IMR-90 (cell line): ENCODE measurements around the gene CRABP1. TPM values are rescaled to one million over a fixed set of nuclear protein-coding genes. Genes with fewer than 3 reads are reported as not detected.

ENCODE experiments used
- ATAC-seq: fragments of 200-7000 bp; cut with Tn5 transposase; 2 replicates; pipeline ENCODE4 v1.9.1; 2020; ENCODE audit warnings: low read depth, mild to moderate bottlenecking, moderate library complexity
- BruUV-seq: library from RNA; stranded (reverse); fragments of 400-500 nt; replicated peaks from 2 replicates; lab custom pipeline; 2021; lab: Mats Ljungman, UMichigan
- CTCF ChIA-PET: fragments of 300-600 bp; formaldehyde crosslinking; extraction: SDS; loops from one replicate; lab custom pipeline; 2021; ENCODE audit warnings: antibody characterized with exemption; lab: Yijun Ruan, JAX
- POLR2A ChIA-PET: fragments of 300-600 bp; sonication (Branson Sonifier 250); formaldehyde crosslinking; loops from one replicate; lab custom pipeline; 2022; ENCODE audit warnings: antibody characterized with exemption; ENCODE audit not compliant: unreplicated experiment; lab: Charles Lee
- DNase-seq: peaks from one replicate; pipeline ENCODE4 v3.0.0; 2013
- H2AFZ ChIP-seq: replicated peaks from 2 replicates; pipeline ENCODE3; 2013; ENCODE audit warnings: low read length, mild to moderate bottlenecking; ENCODE audit not compliant: poor library complexity
- H2AK5ac ChIP-seq: 2 replicates; pipeline ENCODE4 v1.6.1; 2013; ENCODE audit warnings: low read depth, low read length, inconsistent platforms
- H2AK9ac ChIP-seq: replicated peaks from 2 replicates; pipeline ENCODE3; 2013; ENCODE audit warnings: mild to moderate bottlenecking, low read depth, low read length, moderate library complexity; ENCODE audit not compliant: poor library complexity
- H2BK120ac ChIP-seq: 2 replicates; pipeline ENCODE4 v1.6.1; 2013; ENCODE audit warnings: low read depth, low read length, inconsistent platforms
- H2BK15ac ChIP-seq: 3 replicates; pipeline ENCODE4 v1.6.1; 2013; ENCODE audit warnings: low read depth, low read length, inconsistent platforms
- H2BK20ac ChIP-seq: 2 replicates; pipeline ENCODE4 v1.6.1; 2013; ENCODE audit warnings: low read depth, mild to moderate bottlenecking, inconsistent platforms, low read length, moderate library complexity
- H2BK5ac ChIP-seq: 2 replicates; pipeline ENCODE4 v1.6.1; 2013; ENCODE audit warnings: mild to moderate bottlenecking, low read depth, low read length, inconsistent platforms; ENCODE audit not compliant: poor library complexity, severe bottlenecking
- H3K14ac ChIP-seq: replicated peaks from 2 replicates; pipeline ENCODE4 v1.6.1; 2013; ENCODE audit warnings: low read depth, low read length, inconsistent platforms
- H3K18ac ChIP-seq: 2 replicates; pipeline ENCODE4 v1.6.1; 2013; ENCODE audit warnings: low read depth, low read length, control low read depth
- H3K23ac ChIP-seq: 2 replicates; pipeline ENCODE4 v1.6.1; 2013; ENCODE audit warnings: low read depth, low read length, inconsistent platforms
- H3K27ac ChIP-seq: 2 replicates; pipeline ENCODE4 v1.5.1; 2013; ENCODE audit warnings: mild to moderate bottlenecking, control low read depth, low read length; ENCODE audit not compliant: insufficient read depth
- H3K27me3 ChIP-seq: 2 replicates; pipeline ENCODE4 v1.6.1; 2013; ENCODE audit warnings: low read length; ENCODE audit not compliant: control insufficient read depth, insufficient read depth
- H3K36me3 ChIP-seq: 2 replicates; pipeline ENCODE4 v1.6.1; 2013; ENCODE audit warnings: low read length, mixed read lengths; ENCODE audit not compliant: control insufficient read depth, insufficient read depth
- H3K4ac ChIP-seq: 2 replicates; pipeline ENCODE4 v1.6.1; 2013; ENCODE audit warnings: low read depth, low read length, inconsistent platforms
- H3K4me1 ChIP-seq: 2 replicates; pipeline ENCODE4 v1.6.1; 2013; ENCODE audit warnings: low read length, mixed read lengths; ENCODE audit not compliant: control insufficient read depth, insufficient read depth
- H3K4me2 ChIP-seq: 2 replicates; pipeline ENCODE4 v1.6.1; 2013; ENCODE audit warnings: low read depth, mild to moderate bottlenecking, control low read depth, low read length, moderate library complexity
- H3K4me3 ChIP-seq: 2 replicates; pipeline ENCODE4 v1.5.1; 2013; ENCODE audit warnings: low read depth, mild to moderate bottlenecking, control low read depth, low read length, moderate library complexity; ENCODE audit not compliant: insufficient read depth
- H3K56ac ChIP-seq: 2 replicates; pipeline ENCODE4 v1.6.1; 2013; ENCODE audit warnings: low read length, inconsistent platforms; ENCODE audit not compliant: insufficient read depth; ENCODE audit errors: extremely low read depth
- H3K79me1 ChIP-seq, 2 experiments: 2 replicates each; pipeline ENCODE4 v1.6.1; 2013; ENCODE audit warnings: low read length in 2 of 2, inconsistent platforms in 1 of 2, low read depth in 1 of 2
- H3K9ac ChIP-seq: 2 replicates; pipeline ENCODE4 v1.6.1; 2013; ENCODE audit warnings: low read depth, low read length, control low read depth
- H3K9me1 ChIP-seq: 2 replicates; pipeline ENCODE4 v1.6.1; 2013; ENCODE audit warnings: low read length, inconsistent platforms; ENCODE audit not compliant: insufficient read depth
- H3K9me3 ChIP-seq: 2 replicates; pipeline ENCODE4 v1.6.1; 2013; ENCODE audit warnings: low read length; ENCODE audit not compliant: control insufficient read depth, insufficient read depth
- H4K20me1 ChIP-seq: 2 replicates; pipeline ENCODE4 v1.6.1; 2013; ENCODE audit warnings: low read length, inconsistent platforms; ENCODE audit not compliant: insufficient read depth
- H4K5ac ChIP-seq: 2 replicates; pipeline ENCODE4 v1.6.1; 2013; ENCODE audit warnings: mild to moderate bottlenecking, low read depth, low read length, control low read depth
- H4K8ac ChIP-seq, 2 experiments: 2 replicates each; pipeline ENCODE4 v1.6.1; 2013; ENCODE audit warnings: low read depth in 2 of 2, low read length in 2 of 2, control low read depth in 1 of 2, inconsistent platforms in 1 of 2
- H4K91ac ChIP-seq: 2 replicates; pipeline ENCODE4 v1.6.1; 2013; ENCODE audit warnings: low read depth, low read length, inconsistent platforms; ENCODE audit not compliant: insufficient read depth
- BHLHE40 ChIP-seq: fragments of 150-350 bp; IDR thresholded peaks from 2 replicates; pipeline ENCODE4 v1.6.1; 2016; ENCODE audit warnings: mild to moderate bottlenecking, low read depth, low read length
- CEBPB ChIP-seq: IDR thresholded peaks from 2 replicates; pipeline ENCODE4 v1.6.1; 2012; ENCODE audit warnings: low read depth, low read length, improper control_type of control experiment
- CHD1 ChIP-seq: IDR thresholded peaks from 2 replicates; pipeline ENCODE4 v1.6.1; 2012; ENCODE audit warnings: low read depth, low read length, improper control_type of control experiment
- FOS ChIP-seq: fragments of 150-350 bp; IDR thresholded peaks from 2 replicates; pipeline ENCODE4 v1.6.1; 2016; ENCODE audit warnings: low read depth, low read length
- MAFK ChIP-seq: IDR thresholded peaks from 2 replicates; pipeline ENCODE4 v1.6.1; 2012; ENCODE audit warnings: low read depth, low read length, improper control_type of control experiment
- MAZ ChIP-seq: IDR thresholded peaks from 2 replicates; pipeline ENCODE4 v1.6.1; 2012; ENCODE audit warnings: low read depth, mild to moderate bottlenecking, low read length, improper control_type of control experiment, moderate library complexity, borderline replicate concordance
- MXI1 ChIP-seq: IDR thresholded peaks from 2 replicates; pipeline ENCODE4 v1.6.1; 2012; ENCODE audit warnings: low read depth, mild to moderate bottlenecking, low read length, moderate library complexity, borderline replicate concordance
- NFE2L2 ChIP-seq: fragments of 150-350 bp; IDR thresholded peaks from 2 replicates; pipeline ENCODE4 v1.6.1; 2016; ENCODE audit warnings: low read depth, mild to moderate bottlenecking, low read length
- POLR2A ChIP-seq: IDR thresholded peaks from 2 replicates; pipeline ENCODE4 v1.6.1; 2012; ENCODE audit warnings: mild to moderate bottlenecking, low read depth, low read length
- RAD21 ChIP-seq: IDR thresholded peaks from 2 replicates; pipeline ENCODE4 v1.6.1; 2012; ENCODE audit warnings: low read length, improper control_type of control experiment
- RCOR1 ChIP-seq: IDR thresholded peaks from 2 replicates; pipeline ENCODE4 v1.6.1; 2012; ENCODE audit warnings: mild to moderate bottlenecking, low read length, improper control_type of control experiment; ENCODE audit not compliant: insufficient replicate concordance
- RFX5 ChIP-seq: IDR thresholded peaks from 2 replicates; pipeline ENCODE4 v1.8.0; 2012; ENCODE audit warnings: low read depth, mild to moderate bottlenecking, low read length, moderate library complexity
- SMC3 ChIP-seq: fragments of 150-350 bp; IDR thresholded peaks from 2 replicates; pipeline ENCODE4 v1.6.1; 2016; ENCODE audit warnings: low read depth, mild to moderate bottlenecking, antibody characterized with exemption, low read length, moderate library complexity
- WGBS, 2 experiments: methylation state at CpG; one replicate each; pipeline versions ENCODE4 v1.1.5 to v1.1.7; 2013; ENCODE audit warnings: missing lambda C conversion rate in 2 of 2; ENCODE audit not compliant: insufficient read length in 1 of 2; ENCODE audit errors: extremely low coverage in 2 of 2; 5-methylcytosine and 5-hydroxymethylcytosine counted together
- dilution Hi-C: fragments of 300-500 bp; cut with HindIII; formaldehyde crosslinking; loops from one replicate; pipeline ENCODE4 v1.14.3; 2018; ENCODE audit warnings: low sequenced_read_pairs; ENCODE audit not compliant: unreplicated experiment
- in situ Hi-C: fragments of 300-500 bp; cut with MboI; formaldehyde crosslinking; loops from 3 replicates; pipeline ENCODE4 v1.14.3; 2019; ENCODE audit warnings: low sequenced_read_pairs, inconsistent platforms, mixed read lengths
- intact Hi-C: fragments of 100-400 bp; cut with micrococcal nuclease; formaldehyde crosslinking; loops from 2 replicates; pipeline ENCODE4 v1.10.0; 2022
- polyA plus RNA-seq, 3 experiments: library from polyadenylated mRNA; depleted of rRNA; stranded (reverse); fragments of >200 nt; gene quantifications; 2 replicates each; pipeline ENCODE4 v1.2.3, GENCODE V29; 2012; ENCODE audit warnings: low replicate concordance in 1 of 3
- total RNA-seq: library from RNA; depleted of rRNA; stranded (reverse); fragments of >200 nt; gene quantifications from 2 replicates; pipeline ENCODE4 v1.2.3, GENCODE V29; 2012
- TF ChIP-seq, protein P1 (sequence below): conservative IDR thresholded peaks from 2 replicates; pipeline ENCODE4 v1.5.1; 2012; ENCODE audit warnings: mild to moderate bottlenecking, low read depth, low read length, improper control_type of control experiment
- TF ChIP-seq, protein P2 (sequence below): fragments of 150-350 bp; IDR thresholded peaks from 2 replicates; pipeline ENCODE4 v1.6.1; 2017; ENCODE audit warnings: mild to moderate bottlenecking, antibody characterized with exemption, low read length, low read depth
- TF ChIP-seq, protein P3 (sequence below): fragments of 150-350 bp; IDR thresholded peaks from 2 replicates; pipeline ENCODE4 v1.6.1; 2016; ENCODE audit warnings: low read depth, mild to moderate bottlenecking, low read length, moderate library complexity, borderline replicate concordance

The CRABP1 gene
- total and polyA plus RNA-seq, 2 of the 4 experiments (the other 2 are of a cell fraction), result not detected

DNA sequence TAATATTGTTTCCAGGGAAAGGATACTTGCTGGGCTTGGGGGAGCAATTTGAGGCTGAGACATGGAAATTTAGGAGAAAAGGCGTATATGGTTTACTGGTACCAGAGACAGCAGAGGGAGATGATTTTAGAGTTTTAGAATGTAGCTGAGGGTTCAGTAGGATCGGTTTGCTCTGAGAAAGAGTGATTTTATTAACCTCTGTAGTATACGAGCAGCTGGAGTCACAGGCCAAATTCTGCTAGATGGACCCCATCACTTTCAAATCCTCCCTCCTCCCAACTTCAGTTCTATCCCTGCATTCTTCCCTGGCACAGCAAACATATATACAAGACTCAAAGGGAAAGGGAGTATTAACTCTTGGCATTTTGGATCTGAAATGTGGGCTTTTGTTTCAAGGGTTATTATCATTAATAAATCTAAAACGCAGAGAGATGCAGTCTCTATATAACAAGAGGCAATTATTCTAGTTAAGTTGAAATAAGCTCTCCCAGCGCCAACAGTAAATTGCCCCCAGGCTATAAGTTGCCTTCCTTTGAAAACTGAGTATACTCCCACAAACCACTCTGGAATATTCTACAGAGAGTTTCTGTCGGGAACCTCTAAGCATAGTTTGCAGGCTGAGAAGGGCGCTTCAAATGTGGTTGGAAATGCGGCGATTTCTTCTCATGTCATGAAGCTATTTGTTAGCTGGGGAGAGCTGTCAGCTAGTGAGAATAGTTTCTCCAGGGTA is 5.4 kb downstream of the CRABP1 start:
- H2BK15ac ChIP-seq, result no peak overlapping the region
- H3K27ac ChIP-seq, result no peak overlapping the region
- H3K4me3 ChIP-seq, result no peak overlapping the region
- WGBS, 2 experiments, result 83% methylated on average over 1 of the region's 9 CpGs; no CpG with 5 or more reads in 1 of the 2 experiments
- no peaks in the 10 kb centered on the region for H3K9me3 ChIP-seq
- no peak overlapping the region for H2AK9ac ChIP-seq
- no peaks in the 10 kb centered on the region for H4K20me1 ChIP-seq
- no peak overlapping the region for H3K56ac ChIP-seq
- ATAC-seq (no peak), DNase-seq (no peak)
- H2BK5ac ChIP-seq, result no peak overlapping the region
- no peak overlapping the region for H4K8ac ChIP-seq
- H4K91ac ChIP-seq, result no peak overlapping the region
- H4K5ac ChIP-seq, result no peak overlapping the region
- no peaks in the 10 kb centered on the region for H3K4me1 ChIP-seq
- POLR2A ChIA-PET, result no interaction called here
- TF ChIP-seq POLR2A (no peak), NFE2L2 (no peak), MAZ (no peak), FOS (no peak), MXI1 (no peak), SMC3 (no peak), RCOR1 (no peak), CEBPB (no peak), MAFK (no peak), CHD1 (no peak), BHLHE40 (no peak), RFX5 (no peak), RAD21 (no peak)
- TF ChIP-seq, protein P1, sequence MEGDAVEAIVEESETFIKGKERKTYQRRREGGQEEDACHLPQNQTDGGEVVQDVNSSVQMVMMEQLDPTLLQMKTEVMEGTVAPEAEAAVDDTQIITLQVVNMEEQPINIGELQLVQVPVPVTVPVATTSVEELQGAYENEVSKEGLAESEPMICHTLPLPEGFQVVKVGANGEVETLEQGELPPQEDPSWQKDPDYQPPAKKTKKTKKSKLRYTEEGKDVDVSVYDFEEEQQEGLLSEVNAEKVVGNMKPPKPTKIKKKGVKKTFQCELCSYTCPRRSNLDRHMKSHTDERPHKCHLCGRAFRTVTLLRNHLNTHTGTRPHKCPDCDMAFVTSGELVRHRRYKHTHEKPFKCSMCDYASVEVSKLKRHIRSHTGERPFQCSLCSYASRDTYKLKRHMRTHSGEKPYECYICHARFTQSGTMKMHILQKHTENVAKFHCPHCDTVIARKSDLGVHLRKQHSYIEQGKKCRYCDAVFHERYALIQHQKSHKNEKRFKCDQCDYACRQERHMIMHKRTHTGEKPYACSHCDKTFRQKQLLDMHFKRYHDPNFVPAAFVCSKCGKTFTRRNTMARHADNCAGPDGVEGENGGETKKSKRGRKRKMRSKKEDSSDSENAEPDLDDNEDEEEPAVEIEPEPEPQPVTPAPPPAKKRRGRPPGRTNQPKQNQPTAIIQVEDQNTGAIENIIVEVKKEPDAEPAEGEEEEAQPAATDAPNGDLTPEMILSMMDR, result no peak
- TF ChIP-seq, protein P2, sequence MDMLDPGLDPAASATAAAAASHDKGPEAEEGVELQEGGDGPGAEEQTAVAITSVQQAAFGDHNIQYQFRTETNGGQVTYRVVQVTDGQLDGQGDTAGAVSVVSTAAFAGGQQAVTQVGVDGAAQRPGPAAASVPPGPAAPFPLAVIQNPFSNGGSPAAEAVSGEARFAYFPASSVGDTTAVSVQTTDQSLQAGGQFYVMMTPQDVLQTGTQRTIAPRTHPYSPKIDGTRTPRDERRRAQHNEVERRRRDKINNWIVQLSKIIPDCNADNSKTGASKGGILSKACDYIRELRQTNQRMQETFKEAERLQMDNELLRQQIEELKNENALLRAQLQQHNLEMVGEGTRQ, result no peak
- TF ChIP-seq, protein P3, sequence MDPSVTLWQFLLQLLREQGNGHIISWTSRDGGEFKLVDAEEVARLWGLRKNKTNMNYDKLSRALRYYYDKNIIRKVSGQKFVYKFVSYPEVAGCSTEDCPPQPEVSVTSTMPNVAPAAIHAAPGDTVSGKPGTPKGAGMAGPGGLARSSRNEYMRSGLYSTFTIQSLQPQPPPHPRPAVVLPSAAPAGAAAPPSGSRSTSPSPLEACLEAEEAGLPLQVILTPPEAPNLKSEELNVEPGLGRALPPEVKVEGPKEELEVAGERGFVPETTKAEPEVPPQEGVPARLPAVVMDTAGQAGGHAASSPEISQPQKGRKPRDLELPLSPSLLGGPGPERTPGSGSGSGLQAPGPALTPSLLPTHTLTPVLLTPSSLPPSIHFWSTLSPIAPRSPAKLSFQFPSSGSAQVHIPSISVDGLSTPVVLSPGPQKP, result no peak
- H2BK120ac ChIP-seq, result no peak overlapping the region
- dilution Hi-C loops (no loop called here), in situ Hi-C loops (no loop called here), intact Hi-C loops (no loop called here)
- H3K23ac ChIP-seq, result no peak overlapping the region
- no peaks in the 10 kb centered on the region for H3K9me1 ChIP-seq
- no peak overlapping the region for H3K14ac ChIP-seq
- no peak overlapping the region for H2BK20ac ChIP-seq
- H2AK5ac ChIP-seq, result no peak overlapping the region
- H3K79me1 ChIP-seq, result no peaks in the 10 kb centered on the region
- H3K9ac ChIP-seq, result no peak overlapping the region
- no peaks in the 10 kb centered on the region for H3K36me3 ChIP-seq
- BruUV-seq, result no TSS peak
- peaks cover 66% of the 10 kb centered on the region for H3K27me3 ChIP-seq
- no peak overlapping the region for H2AFZ ChIP-seq
- CTCF ChIA-PET, result no interaction called here
- no peak overlapping the region for H3K4me2 ChIP-seq
- no peak overlapping the region for H3K4ac ChIP-seq
- no peak overlapping the region for H3K18ac ChIP-seq
